EL (cell line): ENCODE measurements around the gene ACOT8.
"Not testable (repeated sequence)": the region's sequence is repeated elsewhere in the genome, so short reads cannot be mapped to it uniquely, and the experiment has no call there.

Experiments used
- DNase-seq: peaks from one replicate; pipeline ENCODE4 v3.0.0-alpha.2; 2016

The ACOT8 gene

DNA sequence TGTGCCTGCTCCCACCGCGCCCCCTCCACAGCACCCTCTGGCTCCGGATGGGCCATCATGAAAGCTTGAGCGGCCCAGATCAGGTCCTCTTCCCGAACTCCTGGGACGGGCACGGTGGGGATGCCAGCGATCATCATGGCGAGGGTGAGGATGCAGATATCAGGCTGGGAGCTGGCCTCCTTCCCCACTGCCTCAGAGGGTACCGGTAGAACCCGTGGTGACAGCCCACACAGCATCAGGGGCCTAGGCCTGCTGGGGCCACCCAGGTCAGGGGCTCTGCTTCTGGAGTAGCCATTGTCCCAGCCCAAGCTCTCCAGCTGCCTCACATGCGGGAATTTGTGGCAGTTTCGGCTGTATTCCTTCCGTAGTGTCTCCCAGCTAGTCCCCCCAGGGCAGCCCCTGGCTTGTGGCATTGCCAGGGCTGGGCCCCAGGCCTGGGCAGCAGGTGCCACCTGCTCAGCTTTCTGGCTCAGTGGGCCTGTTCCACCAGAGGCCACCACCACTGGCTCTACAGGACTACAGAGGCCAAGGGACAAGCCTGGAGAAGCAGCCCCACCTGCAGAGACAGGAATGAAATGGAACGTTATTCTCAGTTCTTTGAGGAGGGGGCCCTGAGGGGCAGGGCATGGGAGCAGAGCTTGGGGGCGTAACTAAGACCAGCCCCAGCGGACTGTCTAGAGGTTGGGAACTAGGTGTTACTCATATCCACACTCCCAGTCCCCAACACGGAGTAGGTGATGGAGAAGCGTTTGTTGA, 29.6 kb upstream of the ACOT8 start:
- DNase-seq = no peak

DNA sequence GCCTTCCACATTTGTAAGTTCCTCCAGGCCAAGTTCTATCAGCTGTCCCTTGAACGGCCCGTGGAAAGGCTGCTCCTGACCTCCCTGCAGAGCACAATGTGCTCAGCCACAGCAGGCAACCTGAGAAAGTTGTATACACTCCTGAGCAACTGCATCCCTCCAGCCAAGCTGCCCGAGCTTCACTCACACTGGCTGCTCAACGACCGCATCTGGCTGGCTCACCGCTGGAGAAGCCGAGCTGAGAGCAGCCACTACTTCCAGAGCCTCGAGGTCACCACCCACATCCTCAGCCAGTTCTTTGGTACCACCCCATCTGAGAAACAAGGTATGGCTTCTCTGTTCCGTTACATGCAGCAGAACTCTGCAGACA, 25.9 kb upstream of the ACOT8 start:
- DNase-seq = no peak

DNA sequence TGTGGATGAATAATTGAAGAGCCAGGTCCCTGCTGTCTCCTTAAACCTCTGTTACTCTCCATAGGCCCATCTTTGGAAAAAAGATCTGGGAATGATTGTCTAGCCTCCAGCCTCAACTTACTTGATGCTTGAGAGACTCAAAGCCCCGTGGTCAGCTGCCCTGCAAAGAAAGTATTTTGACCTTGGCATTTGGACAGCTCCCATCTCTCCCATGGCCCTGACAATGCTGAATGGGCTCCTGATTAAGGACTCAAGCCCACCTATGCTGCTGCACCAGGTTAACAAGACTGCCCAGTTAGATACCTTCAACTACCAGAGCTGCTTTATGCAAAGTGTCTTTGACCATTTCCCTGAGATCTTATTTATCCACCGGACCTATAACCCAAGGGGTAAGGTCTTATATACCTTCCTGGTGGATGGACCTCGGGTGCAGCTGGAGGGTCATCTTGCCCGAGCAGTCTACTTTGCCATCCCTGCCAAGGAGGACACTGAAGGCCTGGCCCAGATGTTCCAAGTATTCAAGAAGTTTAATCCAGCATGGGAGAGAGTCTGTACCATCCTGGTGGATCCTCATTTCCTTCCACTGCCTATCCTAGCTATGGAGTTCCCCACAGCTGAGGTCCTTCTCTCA, 25.4 kb upstream of the ACOT8 start:
- DNase-seq = no peak

DNA sequence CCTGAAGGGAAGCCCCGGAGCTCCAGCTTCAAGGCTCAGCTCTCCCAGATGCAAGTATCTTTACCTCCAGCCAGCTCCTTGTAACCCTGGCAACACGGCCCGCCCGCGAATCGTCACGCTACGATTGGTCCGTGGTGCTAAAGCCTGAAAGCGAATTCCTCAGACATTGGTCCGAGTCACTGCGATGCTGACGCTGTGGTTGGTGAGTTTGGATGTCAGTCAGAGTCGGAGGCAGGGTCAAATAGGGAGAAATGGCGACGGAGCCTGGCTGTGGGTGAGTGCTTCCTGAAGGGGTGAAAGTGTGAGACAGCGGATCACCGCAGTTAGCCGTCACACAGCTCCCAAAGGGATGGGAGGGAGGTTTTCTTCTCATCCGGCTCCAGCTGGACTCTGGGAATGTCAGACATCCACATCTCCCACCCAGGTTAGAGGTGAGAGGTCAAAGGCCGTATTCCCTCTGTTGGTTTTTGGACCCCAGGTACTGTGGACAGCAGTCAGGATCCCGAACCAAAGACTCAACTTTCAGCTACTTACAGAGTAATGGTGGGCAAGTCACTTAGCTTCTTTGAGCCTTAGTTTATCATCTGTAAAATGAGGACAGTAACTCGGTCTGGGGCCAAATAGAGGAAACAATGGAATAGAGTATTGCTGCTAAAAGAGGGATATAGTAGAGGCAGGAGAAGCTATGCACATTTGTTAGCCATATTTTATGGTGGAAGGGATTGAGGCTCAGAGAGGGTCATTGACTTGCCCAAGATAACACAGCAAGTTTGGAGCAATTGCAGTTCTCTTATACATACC, 24.0 kb upstream of the ACOT8 start, which contains the start of gene ZSWIM1:
TSS of gene ZSWIM1 (plus strand) at position 240 of the 801 bp plus-strand sequence. CDS start 1,366 bp downstream, outside the sequence.
- peak; percentile 100 for DNase-seq

DNA sequence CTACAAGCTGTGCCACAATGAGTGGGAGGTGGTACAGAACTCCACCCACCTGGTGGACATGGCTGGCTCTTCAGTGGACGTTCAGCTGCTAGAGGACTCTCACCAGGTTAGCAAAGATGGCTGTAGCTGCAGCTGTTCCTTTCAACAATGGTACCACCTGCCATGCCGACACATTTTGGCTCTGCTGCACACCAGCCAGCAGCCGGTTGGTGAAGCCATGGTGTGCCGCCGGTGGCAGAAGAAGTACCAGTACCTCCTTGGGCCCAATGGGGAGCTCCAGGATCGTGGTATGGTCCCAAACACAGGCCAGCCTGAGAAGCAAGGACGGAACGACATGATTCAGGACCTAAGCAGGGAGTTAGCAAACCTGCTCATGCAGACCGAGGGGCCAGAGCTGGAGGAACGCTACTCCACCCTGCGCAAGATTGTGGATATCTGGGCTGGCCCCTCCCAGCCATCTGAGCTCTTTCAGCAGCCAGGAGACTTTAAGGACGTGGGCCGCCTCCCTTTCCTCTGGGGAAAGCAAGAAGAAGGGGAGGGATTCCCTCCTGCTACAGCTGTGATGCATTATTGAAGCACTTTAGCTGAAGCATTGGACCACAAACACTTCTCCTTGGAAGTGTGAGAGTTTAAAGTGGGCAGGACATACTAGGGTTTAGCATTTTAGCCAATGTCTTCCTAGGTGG, 21.0 kb upstream of the ACOT8 start:
- no peak for DNase-seq

DNA sequence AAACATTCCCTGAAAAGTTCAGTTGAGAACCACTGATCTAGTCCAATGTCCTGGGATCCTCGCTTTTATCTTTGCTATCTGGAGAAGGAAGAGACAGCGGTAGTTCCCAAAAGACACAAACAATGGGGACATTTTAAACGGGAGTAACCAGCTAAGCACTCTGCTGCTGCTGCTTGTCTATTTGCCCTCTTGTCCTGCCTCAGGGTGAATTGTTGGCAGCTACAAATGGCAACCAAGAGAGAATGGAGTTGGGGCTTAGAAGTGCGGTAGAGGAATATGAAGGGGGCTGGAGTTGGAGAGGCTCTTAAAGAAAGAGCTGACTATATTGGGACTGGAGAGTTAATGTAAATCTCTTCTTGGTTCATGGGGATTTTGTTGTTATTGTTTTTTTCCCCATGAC, 17.4 kb upstream of the ACOT8 start:
- DNase-seq = no peak

DNA sequence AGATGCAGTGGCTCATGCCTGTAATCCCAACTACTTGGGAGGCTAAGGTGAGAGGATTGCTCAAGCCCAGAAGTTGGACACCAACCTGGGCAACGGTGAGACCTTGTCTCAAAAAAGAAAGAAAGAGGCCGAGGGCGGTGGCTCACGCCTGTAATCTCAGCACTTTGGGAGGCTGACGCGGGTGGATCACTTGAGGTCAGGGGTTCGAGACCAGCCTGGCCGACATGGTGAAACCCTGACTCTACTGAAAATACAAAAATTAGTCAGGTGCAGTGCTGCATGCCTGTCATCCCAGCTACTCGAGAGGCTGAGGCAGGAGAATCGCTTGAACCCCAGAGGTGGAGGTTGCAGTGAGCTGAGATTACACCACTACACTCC, 16.9 kb upstream of the ACOT8 start:
- DNase-seq = not testable (repeated sequence)

DNA sequence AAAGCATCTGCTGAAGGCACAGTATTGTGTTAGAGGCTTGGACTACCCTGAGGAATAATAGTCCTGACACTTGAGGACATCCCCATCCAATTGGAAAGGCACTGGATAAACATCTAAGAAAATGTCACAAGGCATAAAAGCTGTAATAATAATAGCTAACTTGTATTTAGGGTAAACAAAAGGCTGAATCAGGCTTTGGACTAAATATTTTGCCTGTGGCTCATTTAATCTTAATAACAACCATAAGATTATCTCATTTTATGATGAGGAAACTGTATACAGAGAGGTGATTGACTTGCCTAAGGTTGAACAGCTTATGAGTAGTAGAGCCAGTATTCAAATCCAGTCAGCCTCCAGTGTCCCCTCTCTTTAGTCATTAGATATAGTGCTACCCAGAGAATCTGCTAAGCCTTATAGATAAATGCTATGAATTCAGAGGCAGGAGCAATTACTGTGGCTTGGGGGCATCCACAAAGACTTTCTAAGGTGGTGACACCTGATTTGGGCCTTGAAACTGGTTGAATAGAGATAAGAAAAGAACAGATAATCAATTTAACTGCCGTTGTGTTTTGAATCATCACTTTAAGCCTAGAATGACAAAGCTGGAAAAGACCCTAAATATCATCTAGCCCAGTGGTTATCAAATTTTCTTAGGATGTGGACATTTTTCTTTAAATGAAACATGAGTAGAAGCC, 16.4 kb upstream of the ACOT8 start:
- no peak for DNase-seq

DNA sequence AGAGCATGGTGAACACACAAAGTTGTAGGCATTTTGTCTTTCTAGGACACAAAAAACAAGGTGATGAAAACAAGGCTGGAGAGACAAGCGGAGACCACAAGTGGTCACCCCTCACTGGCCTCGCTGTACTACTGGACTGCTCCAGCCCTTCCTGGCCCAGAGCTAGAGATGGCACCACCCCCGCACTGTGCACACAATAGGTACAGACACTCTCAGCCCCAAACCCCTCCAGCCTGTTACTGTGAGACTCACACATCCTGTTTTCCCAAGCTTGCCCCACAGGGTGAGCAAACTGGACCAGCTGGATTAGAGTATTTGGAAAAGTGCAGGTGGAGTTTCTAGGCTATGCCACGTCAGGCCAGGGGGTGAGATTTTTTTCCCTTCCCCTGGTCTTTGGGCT, 15.4 kb upstream of the ACOT8 start:
- no peak for DNase-seq

DNA sequence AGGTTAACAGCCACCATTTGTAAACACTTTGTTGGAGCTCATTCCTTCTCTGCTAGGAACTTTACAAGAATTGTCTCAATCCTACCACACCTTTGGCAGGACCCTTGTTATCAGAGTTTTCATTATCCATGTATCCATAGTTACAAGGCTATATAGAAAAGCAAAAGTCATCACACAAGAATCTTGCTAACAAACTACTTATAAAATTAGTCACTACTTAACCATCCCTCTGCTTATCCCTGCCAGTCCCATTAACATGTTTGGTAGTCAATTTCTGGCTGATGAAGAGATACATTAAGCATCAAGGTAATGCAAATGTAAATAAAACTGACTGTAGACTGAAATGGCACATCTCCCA, 10.6 kb upstream of the ACOT8 start:
- peak; percentile 70 for DNase-seq

DNA sequence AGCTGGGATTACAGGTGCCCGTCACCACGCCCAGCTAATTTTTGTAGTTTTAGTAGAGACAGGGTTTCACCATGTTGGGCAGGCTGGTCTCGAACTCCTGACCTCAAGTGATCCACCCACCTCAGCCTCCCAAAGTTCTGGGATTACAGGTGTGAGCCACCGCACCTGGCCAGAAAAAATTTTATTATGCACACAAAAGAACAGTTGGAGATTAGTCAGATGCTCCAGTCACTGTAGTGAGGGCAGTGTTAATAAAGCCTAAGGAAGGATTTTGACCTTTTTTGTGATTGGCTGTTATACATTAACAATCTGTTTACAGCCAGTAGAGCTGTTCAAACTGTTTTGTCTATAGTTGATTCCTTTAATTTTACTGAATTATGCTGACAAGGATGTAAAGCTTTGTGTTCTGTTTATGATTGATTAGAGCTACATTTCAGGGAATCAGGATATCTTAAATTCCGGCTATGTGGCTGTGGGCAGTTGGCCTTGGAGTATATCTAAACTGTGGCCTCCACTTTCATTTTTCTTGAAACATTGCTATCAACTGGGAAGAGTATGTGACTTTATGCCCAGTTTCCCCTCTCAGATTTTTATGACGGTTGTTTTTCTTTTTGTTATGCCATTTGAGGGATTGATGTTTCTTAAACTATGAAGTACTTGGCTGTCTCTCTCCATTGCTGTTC, 10.1 kb upstream of the ACOT8 start:
- DNase-seq = no peak

DNA sequence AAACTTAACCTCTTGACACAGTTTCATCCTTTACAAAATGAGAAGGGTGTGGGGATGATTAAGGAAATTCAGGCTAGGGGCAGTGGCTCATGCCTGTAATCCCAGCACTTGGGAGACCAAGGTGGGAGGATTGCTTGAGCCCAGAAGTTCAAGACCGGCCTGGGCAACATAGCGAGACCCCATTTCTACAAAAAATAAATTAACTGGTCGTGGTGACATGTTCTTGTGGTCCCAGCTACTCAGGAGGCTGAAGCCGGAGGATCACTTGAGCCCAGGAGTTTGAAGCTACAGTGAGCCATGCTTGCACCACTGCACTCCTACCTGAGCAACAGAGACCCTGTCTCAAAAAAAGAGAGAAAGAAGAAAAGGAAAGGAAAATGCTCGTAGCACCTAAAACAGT, 9.3 kb upstream of the ACOT8 start:
- DNase-seq = no peak

DNA sequence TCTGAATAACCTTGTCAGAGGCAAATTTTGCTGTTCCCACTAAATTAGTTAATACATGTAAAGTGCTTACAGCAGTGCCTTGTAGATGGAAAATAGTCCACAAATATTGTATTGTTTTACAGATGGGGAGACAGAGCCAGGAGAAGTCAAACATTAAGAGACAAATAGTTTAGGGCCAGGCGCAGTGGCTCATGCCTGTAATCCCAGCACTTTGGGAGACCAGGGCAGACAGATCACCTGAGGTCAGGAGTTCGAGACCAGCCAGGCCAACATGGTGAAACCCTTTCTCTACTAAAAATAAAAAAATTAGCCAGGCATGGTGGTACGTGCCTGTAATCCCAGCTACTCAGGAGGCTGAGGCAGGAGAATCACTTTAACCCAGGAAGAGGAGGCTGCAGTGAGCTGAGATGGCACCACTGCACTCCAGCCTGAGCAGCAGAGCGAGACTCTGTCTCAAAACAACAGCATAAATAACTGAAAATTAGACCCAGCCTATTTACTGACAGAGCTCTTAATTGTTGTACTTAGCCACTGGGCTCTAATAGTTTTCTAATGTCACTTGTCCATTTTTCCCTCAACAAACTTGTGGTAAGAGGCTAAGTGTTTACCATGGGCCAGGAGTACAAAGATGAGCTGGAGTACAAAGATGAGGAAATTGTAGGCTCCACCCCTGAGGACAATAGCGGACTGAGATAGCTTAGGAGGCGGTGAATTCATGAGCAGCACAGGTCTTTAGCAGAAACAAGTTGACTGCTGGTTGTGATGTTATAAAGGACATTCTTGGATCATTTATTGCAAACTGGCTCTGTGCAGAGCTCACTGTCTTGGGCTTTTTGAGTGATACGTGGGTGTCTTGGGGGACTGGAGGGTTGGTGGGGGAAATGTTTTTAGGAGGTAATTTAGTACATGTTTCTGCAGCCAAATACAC, 6.6 kb upstream of the ACOT8 start:
- DNase-seq = no peak

DNA sequence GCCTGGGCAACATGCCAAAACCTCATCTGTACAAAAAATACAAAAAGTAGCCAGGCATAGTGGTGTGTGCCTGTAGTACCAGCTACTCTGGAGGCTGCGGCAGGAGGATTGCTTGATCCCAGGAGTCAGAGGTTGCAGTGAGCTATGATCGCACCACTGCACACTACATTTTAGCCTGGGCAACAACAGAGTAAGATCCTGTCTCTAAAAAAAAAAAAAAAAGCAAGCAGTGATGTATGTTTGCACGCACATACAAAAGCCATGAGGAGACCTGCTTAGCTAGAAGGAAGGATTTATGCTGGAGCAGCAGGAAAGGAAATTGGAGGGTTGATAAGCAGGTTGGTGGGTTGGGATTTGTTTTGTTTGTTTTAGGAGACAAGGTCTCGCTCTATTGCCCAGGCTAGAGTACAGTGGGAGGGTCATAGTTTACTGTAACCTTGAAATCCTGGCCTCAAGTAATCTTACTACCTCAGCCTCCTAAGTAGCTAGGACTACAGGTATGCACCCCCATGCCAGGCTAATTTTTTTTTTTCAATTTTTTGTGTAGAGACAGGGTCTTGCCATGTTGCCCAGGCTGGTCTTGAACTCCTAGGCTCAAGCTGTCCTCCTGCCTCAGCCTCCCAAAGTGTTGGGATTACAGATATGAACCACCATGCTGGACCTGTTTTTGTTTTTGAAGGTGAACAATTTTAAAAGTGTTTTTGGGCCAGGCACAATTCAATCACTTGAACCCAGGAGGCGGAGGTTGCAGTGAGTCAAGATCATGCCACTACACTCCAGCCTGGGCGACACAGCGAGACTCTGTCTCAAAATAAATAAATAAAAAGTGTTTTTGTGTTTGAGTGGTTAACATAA, 4.3 kb upstream of the ACOT8 start:
- no peak for DNase-seq

DNA sequence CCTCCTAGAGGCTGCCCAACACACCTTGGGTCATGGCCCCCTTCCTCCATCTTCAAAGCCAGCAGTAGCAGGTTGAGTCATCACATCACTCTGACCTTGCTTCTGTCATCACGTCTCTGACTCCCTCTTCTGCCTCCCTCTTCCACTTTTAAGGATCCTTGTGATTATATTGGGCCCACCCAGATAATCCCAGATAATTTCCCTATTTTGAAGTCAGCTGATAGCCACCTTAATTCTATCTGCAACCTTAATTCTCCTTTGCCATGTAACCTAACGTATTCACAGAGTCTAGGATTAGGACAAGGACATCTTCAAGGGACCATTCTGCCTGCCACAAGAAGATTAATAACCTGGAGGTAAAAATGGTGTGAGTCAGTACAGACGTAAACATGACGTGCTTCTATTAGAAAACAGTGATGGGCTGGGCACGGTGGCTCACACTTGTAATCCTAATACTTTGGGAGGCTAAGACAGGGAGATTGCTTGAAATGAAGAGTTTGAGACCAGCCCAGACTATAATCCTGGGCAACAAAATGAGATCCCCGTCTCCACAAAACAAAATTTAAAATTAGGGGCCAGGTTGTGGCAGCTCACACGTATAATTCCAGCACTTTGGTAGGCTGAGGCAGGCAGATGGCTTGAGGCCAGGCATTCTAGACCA, 3.5 kb upstream of the ACOT8 start:
- DNase-seq = no peak

DNA sequence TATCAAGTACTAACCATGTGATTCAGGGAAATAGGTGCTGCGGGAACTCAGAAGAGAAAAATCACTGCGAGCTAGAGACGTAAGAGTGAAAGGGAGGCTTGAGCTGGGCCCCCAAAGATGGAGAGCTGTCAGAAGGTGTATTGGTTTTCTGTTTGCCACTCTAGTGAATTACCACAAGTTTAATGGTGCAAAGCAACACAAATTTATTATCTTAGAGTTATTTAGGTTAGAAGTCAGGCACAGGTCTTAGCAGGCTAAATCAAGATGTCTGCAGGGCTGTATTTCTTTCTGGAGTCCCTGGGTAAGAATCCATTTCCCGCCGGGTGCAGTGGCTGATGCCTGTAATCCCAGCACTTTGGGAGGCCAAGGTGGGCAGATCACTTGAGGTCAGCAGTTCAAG, 2.7 kb upstream of the ACOT8 start:
- no peak for DNase-seq

DNA sequence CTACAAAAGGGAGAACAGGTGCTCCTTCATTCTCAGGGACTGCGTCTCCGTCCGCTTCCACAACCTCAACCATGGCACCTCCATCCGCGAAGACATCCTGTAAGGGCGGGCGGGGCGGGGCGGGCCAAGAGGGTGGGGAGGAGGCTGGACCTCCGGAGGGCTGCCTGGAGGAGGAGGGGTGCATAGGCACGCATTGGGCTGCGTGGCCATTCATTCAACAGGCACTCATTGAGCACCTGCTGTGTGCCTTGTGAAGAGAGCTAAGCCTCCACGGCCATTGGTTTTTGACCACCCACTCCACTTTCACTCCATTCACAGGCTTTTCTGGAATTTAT, 657 bp upstream of the ACOT8 start:
- DNase-seq = no peak

DNA sequence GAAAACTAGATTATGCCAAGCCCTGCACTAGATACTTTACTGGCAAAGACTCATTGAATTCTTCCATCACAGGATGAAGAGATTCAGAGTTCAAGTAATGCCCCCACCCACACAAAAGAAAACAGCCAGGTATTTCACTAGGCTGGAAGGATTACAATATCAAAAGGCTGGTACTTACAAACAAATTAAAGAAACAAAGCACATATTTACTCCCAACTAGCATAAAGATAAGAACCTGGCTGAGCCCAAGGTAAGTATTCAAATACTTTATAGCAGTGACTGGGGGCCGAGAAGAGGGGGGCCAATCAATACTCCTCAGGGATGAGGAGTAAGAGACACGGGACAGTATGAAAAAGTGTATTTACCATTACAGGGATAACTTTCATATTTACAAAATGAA, 3.7 kb downstream of the ACOT8 start:
- no peak for DNase-seq

DNA sequence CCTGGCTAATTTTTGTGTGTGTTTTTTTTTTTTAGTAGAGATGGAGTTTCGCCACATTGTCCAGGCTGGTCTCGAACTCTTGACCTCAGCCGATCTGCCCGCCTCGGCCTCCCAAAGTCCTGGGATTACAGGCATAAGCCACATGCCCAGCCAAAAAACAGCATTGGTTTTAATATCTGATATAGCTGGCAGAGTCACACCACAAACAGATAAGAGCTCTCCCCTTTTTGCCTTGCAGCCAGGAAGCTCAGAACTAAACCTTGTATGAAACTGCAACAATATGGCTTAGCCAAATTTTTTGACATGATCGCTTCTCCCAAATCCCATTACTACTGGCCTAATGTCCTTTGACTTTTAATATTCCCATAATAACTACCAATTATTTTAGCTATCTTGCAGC, 4.9 kb downstream of the ACOT8 start:
- no peak for DNase-seq

DNA sequence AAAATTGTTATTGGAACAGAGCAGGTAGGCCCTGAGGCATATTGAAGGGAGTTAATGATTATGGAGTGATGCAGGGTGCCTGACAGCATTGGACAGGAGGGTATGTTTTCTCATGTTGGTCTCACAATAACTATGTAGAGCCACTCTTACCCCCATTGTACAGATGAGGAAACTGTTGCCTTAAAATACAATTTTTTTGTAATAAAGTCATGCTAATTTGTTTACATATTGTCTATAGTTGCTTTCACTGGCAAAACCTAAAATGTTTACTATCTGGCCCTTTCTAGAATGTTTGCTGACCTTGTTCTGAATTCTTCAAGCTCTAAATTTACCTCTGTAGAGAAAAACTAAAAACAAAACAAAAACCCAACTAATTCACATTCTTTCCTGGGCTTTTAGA, 5.7 kb downstream of the ACOT8 start:
- DNase-seq = no peak
